Esophagus muscularis mucosa (tissue), 3 donors: Measurements from ENCODE around the gene WNT16.

Source experiments
- POLR2AphosphoS5 ChIP-seq, 2 donors: sonication (generic); formaldehyde crosslinking; IDR thresholded peaks; one replicate each; pipeline ENCODE4 v1.6.1; 2017; ENCODE audit warnings: antibody characterized with exemption in 2 of 2
- TF ChIP-seq, protein P1 (sequence below), 3 experiments: fragments of 200-600 bp in 2 of 3; fragments of 450-650 bp in 1 of 3; sonication (generic) in 2 of 3; IDR thresholded peaks; one replicate each; pipeline ENCODE4 v1.5.1; 2017 to 2019; ENCODE audit warnings: antibody characterized with exemption in 3 of 3, mild to moderate bottlenecking in 2 of 3, moderate library complexity in 1 of 3

GRCh38 chr7:121373177-121373576, 44.4 kb downstream of the WNT16 start:
- TF ChIP-seq POLR2AphosphoS5 (IDR thresholded peaks at IDR 0.05), result no peak
- TF ChIP-seq, protein P1, sequence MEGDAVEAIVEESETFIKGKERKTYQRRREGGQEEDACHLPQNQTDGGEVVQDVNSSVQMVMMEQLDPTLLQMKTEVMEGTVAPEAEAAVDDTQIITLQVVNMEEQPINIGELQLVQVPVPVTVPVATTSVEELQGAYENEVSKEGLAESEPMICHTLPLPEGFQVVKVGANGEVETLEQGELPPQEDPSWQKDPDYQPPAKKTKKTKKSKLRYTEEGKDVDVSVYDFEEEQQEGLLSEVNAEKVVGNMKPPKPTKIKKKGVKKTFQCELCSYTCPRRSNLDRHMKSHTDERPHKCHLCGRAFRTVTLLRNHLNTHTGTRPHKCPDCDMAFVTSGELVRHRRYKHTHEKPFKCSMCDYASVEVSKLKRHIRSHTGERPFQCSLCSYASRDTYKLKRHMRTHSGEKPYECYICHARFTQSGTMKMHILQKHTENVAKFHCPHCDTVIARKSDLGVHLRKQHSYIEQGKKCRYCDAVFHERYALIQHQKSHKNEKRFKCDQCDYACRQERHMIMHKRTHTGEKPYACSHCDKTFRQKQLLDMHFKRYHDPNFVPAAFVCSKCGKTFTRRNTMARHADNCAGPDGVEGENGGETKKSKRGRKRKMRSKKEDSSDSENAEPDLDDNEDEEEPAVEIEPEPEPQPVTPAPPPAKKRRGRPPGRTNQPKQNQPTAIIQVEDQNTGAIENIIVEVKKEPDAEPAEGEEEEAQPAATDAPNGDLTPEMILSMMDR (IDR thresholded peaks at IDR 0.05), result no peak
